ENCODE results near the gene CHURC1.
"Not testable (repeated sequence)": the region's sequence is repeated elsewhere in the genome, so short reads cannot be mapped to it uniquely, and the experiment has no call there.

Gene CHURC1

GRCh38 chr14:64912261-64912660, 2.0 kb upstream of the CHURC1 start:
- Histone ChIP-seq H3K4me1 (ENCODE audit: control insufficient read depth, insufficient read depth, low read length) (peaks cover 20% of the 10 kb centered on the region), H3K4me3 (ENCODE audit: low read length) (no peak overlapping the region), H3K9me3 (ENCODE audit: control insufficient read depth, low read length) (no peaks in the 10 kb centered on the region), H3K27me3 (replicated peaks; ENCODE audit: control insufficient read depth, insufficient read depth, low read length) (peaks cover 11% of the 10 kb centered on the region), H3K36me3 (ENCODE audit: control insufficient read depth, insufficient read depth, low read length, severe bottlenecking) (no peaks in the 10 kb centered on the region), H3K9ac (ENCODE audit: low read length) (no peak overlapping the region)
- DNase-seq (ENCODE audit: low read depth): no peak

GRCh38 chr14:64913477-64913876, 778 bp upstream of the CHURC1 start:
- Histone ChIP-seq H3K4me1 (ENCODE audit: control insufficient read depth, insufficient read depth, low read length) (peaks cover 32% of the 10 kb centered on the region), H3K4me3 (ENCODE audit: low read length) (peak overlapping the region; percentile 95), H3K9ac (ENCODE audit: low read length) (peak overlapping the region; percentile 97)
- DNase-seq (ENCODE audit: low read depth); H3K9me3 ChIP-seq (ENCODE audit: control insufficient read depth, low read length); H3K27me3 ChIP-seq (replicated peaks; ENCODE audit: control insufficient read depth, insufficient read depth, low read length); H3K36me3 ChIP-seq (ENCODE audit: control insufficient read depth, insufficient read depth, low read length, severe bottlenecking): not testable (repeated sequence)

DNA sequence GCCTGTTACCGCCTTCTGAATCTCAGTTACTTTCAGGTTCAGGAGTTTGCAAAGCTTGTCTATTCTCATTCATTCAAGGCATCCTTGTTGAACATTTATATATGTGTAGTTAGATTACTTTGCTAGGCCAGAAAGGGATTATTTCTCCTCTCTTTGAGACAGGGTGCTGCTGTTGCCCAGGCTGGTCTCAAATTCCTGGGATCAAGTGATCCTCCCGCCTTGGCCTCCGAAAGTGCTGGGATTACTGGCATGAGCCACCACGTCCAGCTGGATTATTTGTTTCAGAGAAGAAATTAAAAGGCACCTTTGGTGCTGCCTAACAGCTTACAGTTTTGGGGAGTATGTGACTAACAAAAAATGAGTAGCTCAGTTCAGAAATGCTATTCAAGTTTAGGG, 772 bp downstream of the CHURC1 start:
- H3K9ac ChIP-seq (ENCODE audit: low read length): peak overlapping the region; percentile 97
- peak overlapping the region; percentile 95 for H3K4me3 ChIP-seq (ENCODE audit: low read length)
- H3K9me3 ChIP-seq (ENCODE audit: control insufficient read depth, low read length): no peaks in the 10 kb centered on the region
- peaks cover 48% of the 10 kb centered on the region for H3K4me1 ChIP-seq (ENCODE audit: control insufficient read depth, insufficient read depth, low read length)
- no peak for DNase-seq (ENCODE audit: low read depth)
- no peaks in the 10 kb centered on the region for H3K36me3 ChIP-seq (ENCODE audit: control insufficient read depth, insufficient read depth, low read length, severe bottlenecking)
- H3K27me3 ChIP-seq (replicated peaks; ENCODE audit: control insufficient read depth, insufficient read depth, low read length): no peaks in the 10 kb centered on the region

DNA sequence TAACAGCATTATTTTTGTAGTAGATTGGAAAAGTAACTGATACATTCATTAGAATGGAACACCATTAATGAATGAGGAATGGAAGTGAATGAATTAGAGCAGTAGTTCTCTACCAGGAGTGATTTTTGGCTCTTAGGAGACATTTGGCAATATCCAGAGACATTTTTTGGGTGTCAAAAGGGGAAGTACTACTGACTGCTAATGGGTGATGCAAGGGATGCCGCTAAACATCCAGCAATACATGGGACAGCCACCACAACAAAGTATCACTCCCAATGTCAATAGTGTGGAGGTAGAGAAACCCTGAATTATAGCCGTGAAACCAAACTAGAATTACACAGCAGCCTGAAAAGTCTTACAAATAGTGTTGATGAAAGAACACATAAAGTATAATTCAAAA, 1.5 kb downstream of the CHURC1 start:
- Histone ChIP-seq H3K27me3 (replicated peaks; ENCODE audit: control insufficient read depth, insufficient read depth, low read length) (no peaks in the 10 kb centered on the region), H3K4me1 (ENCODE audit: control insufficient read depth, insufficient read depth, low read length) (peaks cover 55% of the 10 kb centered on the region), H3K9me3 (ENCODE audit: control insufficient read depth, low read length) (no peaks in the 10 kb centered on the region), H3K9ac (ENCODE audit: low read length) (peak overlapping the region; percentile 97), H3K36me3 (ENCODE audit: control insufficient read depth, insufficient read depth, low read length, severe bottlenecking) (no peaks in the 10 kb centered on the region), H3K4me3 (ENCODE audit: low read length) (peak overlapping the region; percentile 95)
- no peak for DNase-seq (ENCODE audit: low read depth)

GRCh38 chr14:64918216-64918615, 4.0 kb downstream of the CHURC1 start:
- H3K9ac ChIP-seq (ENCODE audit: low read length): peak overlapping the region; percentile 44
- H3K27me3 ChIP-seq (replicated peaks; ENCODE audit: control insufficient read depth, insufficient read depth, low read length): no peaks in the 10 kb centered on the region

DNA sequence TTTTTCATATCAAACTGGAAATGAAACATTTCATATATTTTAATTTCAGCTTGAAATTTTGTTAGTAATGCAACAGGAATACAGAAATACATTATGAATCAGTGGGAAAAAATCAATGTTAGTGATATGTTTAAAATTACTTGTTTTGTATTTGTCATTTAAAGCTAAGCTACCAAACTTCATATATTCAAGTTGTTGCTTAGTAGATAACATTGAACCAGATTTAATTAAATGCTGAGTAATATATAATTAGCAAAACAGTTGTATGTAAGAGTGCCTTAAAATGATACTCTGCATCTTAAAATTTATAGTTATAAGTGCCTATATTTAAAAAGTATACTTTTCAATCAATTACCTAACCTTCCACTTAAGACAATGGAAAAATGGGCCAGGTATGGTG, 5.0 kb downstream of the CHURC1 start:
- Histone ChIP-seq H3K4me3 (ENCODE audit: low read length) (peak overlapping the region; percentile 1), H3K27me3 (replicated peaks; ENCODE audit: control insufficient read depth, insufficient read depth, low read length) (no peaks in the 10 kb centered on the region), H3K9ac (ENCODE audit: low read length) (no peak overlapping the region), H3K4me1 (ENCODE audit: control insufficient read depth, insufficient read depth, low read length) (peaks cover 60% of the 10 kb centered on the region), H3K9me3 (ENCODE audit: control insufficient read depth, low read length) (no peaks in the 10 kb centered on the region), H3K36me3 (ENCODE audit: control insufficient read depth, insufficient read depth, low read length, severe bottlenecking) (peaks cover 5% of the 10 kb centered on the region)
- peak; percentile 17 for DNase-seq (ENCODE audit: low read depth)

More at GRCh38 chr14:64918216-64918615, 4.0 kb downstream of the CHURC1 start:
- Histone ChIP-seq H3K9me3 (ENCODE audit: control insufficient read depth, low read length) (no peaks in the 10 kb centered on the region), H3K36me3 (ENCODE audit: control insufficient read depth, insufficient read depth, low read length, severe bottlenecking) (no peaks in the 10 kb centered on the region), H3K4me3 (ENCODE audit: low read length) (no peak overlapping the region), H3K4me1 (ENCODE audit: control insufficient read depth, insufficient read depth, low read length) (peaks cover 63% of the 10 kb centered on the region)
- DNase-seq (ENCODE audit: low read depth): peak; percentile 29

GRCh38 chr14:64919618-64920017, 5.4 kb downstream of the CHURC1 start:
- H3K9ac ChIP-seq (ENCODE audit: low read length): peak overlapping the region; percentile 42
- DNase-seq (ENCODE audit: low read depth): peak; percentile 15
- peaks cover 9% of the 10 kb centered on the region for H3K36me3 ChIP-seq (ENCODE audit: control insufficient read depth, insufficient read depth, low read length, severe bottlenecking)
- no peaks in the 10 kb centered on the region for H3K27me3 ChIP-seq (replicated peaks; ENCODE audit: control insufficient read depth, insufficient read depth, low read length)
- no peaks in the 10 kb centered on the region for H3K9me3 ChIP-seq (ENCODE audit: control insufficient read depth, low read length)
- H3K4me1 ChIP-seq (ENCODE audit: control insufficient read depth, insufficient read depth, low read length): peaks cover 60% of the 10 kb centered on the region
- H3K4me3 ChIP-seq (ENCODE audit: low read length): peak overlapping the region; percentile 39

- peaks cover 17% of the 10 kb centered on the region for H3K36me3 ChIP-seq (ENCODE audit: control insufficient read depth, insufficient read depth, low read length, severe bottlenecking)
- peak; percentile 30 for DNase-seq (ENCODE audit: low read depth)
- H3K9ac ChIP-seq (ENCODE audit: low read length): peak overlapping the region; percentile 42
Observed at GRCh38 chr14:64920465-64920864, 6.2 kb downstream of the CHURC1 start.

DNA sequence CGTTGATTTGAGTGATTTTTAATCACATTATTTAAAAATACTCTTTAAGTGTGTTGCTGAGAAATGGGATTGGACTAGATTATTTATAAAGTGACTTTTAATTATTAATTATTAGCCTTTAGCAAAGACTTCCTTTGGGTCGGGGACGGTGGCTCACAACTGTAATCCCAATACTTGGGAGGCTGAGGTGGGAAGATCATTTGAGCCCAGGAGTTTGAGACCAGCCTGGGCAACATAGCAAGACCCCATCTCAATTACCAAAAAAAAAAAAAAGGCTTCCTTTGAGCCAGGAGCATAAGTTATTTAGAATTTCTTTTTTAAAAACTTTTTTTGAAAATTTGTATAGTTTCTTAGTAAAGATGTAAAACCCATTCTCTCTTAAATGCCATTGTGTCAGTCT, 8.8 kb downstream of the CHURC1 start:
- H3K27me3 ChIP-seq (replicated peaks; ENCODE audit: control insufficient read depth, insufficient read depth, low read length): no peaks in the 10 kb centered on the region
- DNase-seq (ENCODE audit: low read depth): no peak
- H3K9me3 ChIP-seq (ENCODE audit: control insufficient read depth, low read length): no peaks in the 10 kb centered on the region

More at GRCh38 chr14:64920465-64920864, 6.2 kb downstream of the CHURC1 start:
- Histone ChIP-seq H3K27me3 (replicated peaks; ENCODE audit: control insufficient read depth, insufficient read depth, low read length) (no peaks in the 10 kb centered on the region), H3K4me1 (ENCODE audit: control insufficient read depth, insufficient read depth, low read length) (peaks cover 54% of the 10 kb centered on the region), H3K9me3 (ENCODE audit: control insufficient read depth, low read length) (no peaks in the 10 kb centered on the region), H3K4me3 (ENCODE audit: low read length) (peak overlapping the region; percentile 39)

GRCh38 chr14:64926398-64926995, 12.2 kb downstream of the CHURC1 start:
- no peaks in the 10 kb centered on the region for H3K9me3 ChIP-seq (ENCODE audit: control insufficient read depth, low read length)
- no peaks in the 10 kb centered on the region for H3K27me3 ChIP-seq (replicated peaks; ENCODE audit: control insufficient read depth, insufficient read depth, low read length)
- H3K36me3 ChIP-seq (ENCODE audit: control insufficient read depth, insufficient read depth, low read length, severe bottlenecking): peaks cover 66% of the 10 kb centered on the region
- H3K4me3 ChIP-seq (ENCODE audit: low read length): no peak overlapping the region
- peaks cover 17% of the 10 kb centered on the region for H3K4me1 ChIP-seq (ENCODE audit: control insufficient read depth, insufficient read depth, low read length)
- H3K9ac ChIP-seq (ENCODE audit: low read length): no peak overlapping the region
- DNase-seq (ENCODE audit: low read depth): no peak

More for the DNA sequence above, 8.8 kb downstream of the CHURC1 start:
- H3K4me1 ChIP-seq (ENCODE audit: control insufficient read depth, insufficient read depth, low read length): peaks cover 36% of the 10 kb centered on the region
- no peak overlapping the region for H3K4me3 ChIP-seq (ENCODE audit: low read length)
- H3K9ac ChIP-seq (ENCODE audit: low read length): no peak overlapping the region
- H3K36me3 ChIP-seq (ENCODE audit: control insufficient read depth, insufficient read depth, low read length, severe bottlenecking): peaks cover 43% of the 10 kb centered on the region

DNA sequence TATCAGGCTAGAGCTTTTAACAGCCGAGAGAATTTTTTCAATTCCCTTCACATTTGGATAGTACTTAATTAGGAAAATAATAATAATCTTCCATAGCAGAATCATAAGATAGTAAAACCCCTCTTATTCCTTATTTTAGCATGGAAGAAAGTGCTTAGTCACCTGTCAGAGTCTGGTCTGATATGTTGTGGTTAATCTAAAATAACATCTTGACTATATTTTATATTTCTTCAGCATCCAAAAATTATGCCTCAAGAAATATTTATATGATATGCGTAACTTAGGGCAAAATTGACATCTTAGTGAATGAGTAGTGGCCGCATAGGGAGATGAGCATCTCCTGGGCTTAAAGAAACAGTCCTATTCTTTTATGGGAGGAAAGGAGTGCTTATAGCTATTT, 12.8 kb downstream of the CHURC1 start:
- Histone ChIP-seq H3K36me3 (ENCODE audit: control insufficient read depth, insufficient read depth, low read length, severe bottlenecking) (peaks cover 72% of the 10 kb centered on the region), H3K9ac (ENCODE audit: low read length) (no peak overlapping the region), H3K9me3 (ENCODE audit: control insufficient read depth, low read length) (no peaks in the 10 kb centered on the region), H3K27me3 (replicated peaks; ENCODE audit: control insufficient read depth, insufficient read depth, low read length) (no peaks in the 10 kb centered on the region), H3K4me3 (ENCODE audit: low read length) (no peak overlapping the region), H3K4me1 (ENCODE audit: control insufficient read depth, insufficient read depth, low read length) (peaks cover 13% of the 10 kb centered on the region)
- DNase-seq (ENCODE audit: low read depth): no peak

Measured in adipocyte (in vitro differentiated cells).